ENCODE results near the gene RPL35. TPM values are rescaled to one million over a fixed set of nuclear protein-coding genes. Genes with fewer than 3 reads are reported as not detected.
A peak's percentile ranks its signal among the peaks of the same experiment; 100 is the strongest.

RPL35 gene
- 1,729 and 2,407 TPM in 2 replicates for total RNA-seq
- polyA plus RNA-seq (2012): 1,685 TPM

- peak; percentile 93 for DNase-seq (ENCODE audit: low read depth)
Observed at GRCh38 chr9:124861342-124862229, at the start of gene RPL35, which contains the start of gene ARPC5L. Gene RPL35 (minus strand): TSS chr9:124861957. CDS start chr9:124861912, 45 bp downstream. Gene ARPC5L (plus strand): TSS chr9:124862130. CDS start chr9:124869291, 7,161 bp downstream.

DNA sequence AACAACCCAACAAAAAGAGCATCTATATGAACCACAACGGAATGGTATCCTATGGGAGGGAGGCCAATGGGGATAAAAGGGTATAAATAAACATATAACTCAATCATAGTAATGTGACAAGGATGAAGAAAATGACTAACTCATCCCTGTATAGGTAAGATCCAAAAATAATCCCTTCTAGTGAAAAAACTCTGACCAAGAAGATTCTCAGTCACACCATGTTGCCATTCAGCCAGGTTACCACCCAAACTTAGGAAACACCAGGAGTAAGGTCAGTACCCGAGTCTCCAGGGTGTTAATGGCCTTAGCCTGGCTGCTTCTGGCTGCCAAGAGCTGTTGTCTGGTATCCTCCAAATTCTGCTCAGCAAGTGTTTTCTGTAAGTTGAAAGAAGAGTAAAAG lies 46.3 kb upstream of the RPL35 start:
- no peak for DNase-seq (ENCODE audit: low read depth)

- DNase-seq (ENCODE audit: low read depth): no peak
Observed at GRCh38 chr9:124906966-124907365, 45.2 kb upstream of the RPL35 start.

DNA sequence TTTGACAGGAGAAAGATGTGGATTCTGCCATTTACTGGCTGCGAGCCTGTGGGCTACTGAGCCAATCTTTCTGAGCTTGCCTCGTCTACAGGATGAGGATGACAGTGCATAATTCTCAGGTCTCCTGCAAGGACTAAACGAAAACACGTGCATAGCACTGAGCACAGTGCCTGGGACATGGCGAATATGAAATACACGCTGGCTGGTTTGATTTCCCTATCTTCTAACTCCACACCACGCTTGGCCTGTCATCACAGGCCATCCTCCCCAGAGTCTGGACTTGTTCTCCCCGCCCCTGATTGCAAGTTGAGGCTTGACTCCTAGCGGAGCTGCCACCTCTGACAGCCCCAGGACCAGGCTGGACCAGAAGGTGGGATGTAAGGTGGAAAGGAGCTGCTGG lies 38.1 kb upstream of the RPL35 start:
- DNase-seq (ENCODE audit: low read depth): no peak

DNA sequence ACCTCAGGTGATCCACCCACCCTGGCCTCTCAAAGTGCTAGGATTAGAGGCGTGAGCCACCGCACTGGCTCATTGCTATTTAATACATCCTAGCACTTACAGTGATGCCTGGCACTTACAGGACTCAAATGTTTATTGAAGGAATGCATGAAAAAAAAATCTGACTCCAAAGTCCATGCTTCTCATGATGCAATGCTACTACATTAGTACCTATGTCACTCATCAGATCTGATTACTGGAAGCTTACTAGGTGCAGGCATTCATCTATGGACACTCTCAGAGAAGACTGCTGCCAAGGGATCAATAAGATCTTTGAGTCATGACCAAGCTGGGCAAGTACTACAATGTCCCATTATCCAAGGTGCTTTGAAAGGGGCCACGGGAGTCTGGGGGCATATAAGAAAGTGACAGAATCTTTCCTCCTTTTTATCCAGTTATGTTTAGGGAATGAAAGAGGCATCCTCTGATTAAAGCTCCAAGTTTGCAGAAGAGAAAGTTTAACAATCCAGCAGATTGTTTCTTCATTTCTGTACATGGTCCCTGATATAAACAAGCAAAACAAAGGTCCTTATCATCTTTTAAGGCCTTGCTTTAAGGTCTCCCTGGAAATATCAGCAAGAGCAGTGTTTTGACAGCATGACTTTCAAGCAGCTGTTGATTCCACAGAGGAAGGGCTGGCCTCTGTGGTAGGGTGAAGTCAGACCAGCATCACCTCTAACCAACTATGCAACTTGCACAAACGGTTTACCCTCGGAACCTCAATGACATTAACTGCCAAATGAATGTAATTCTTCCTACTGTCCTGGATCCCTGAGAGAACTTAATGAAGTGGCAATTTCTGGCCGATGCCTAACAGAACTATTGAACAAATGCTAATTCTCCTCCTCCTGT lies 36.1 kb upstream of the RPL35 start:
- DNase-seq (ENCODE audit: low read depth): peak; percentile 80

DNA sequence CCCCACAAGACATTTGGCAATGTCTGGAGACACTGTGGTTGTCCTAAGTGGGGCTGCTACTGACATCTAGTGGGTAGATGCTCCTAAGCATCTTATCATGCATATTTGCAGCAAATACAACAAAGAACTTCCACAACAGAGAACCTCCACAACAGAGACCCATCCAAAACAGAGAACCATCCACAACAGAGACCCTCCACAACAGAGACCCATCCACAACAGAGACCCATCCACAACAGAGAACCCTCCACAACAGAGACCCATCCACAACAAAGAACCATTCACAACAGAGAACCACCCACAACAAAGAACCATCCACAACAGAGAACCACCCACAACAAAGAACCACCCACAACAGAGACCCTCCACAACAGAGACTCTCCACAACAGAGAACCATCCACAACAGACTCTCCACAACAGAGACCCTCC lies 33.0 kb upstream of the RPL35 start:
- peak; percentile 53 for DNase-seq (ENCODE audit: low read depth)

- no peak for DNase-seq (ENCODE audit: low read depth)
Observed at GRCh38 chr9:124894035-124894740, 32.4 kb upstream of the RPL35 start.

DNA sequence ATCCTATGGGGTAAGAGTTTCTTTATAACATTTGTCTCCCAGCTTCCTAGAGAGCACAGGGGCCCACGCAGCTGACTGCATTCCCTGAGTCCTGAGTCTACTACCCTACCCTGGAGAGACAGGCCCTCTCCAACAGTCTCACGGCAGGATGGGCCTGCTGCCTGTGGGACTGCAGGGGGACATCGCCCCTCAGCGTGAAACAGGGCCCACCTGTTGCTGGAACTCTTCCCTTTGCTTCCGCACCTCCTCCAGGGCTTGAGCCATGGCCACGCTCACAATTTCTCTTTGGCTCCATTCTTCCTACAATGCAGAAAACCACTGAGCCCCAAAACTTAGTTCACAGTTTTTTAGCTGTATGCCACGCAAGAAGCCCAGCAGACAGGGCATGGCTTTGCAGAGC lies 28.4 kb upstream of the RPL35 start:
- DNase-seq (ENCODE audit: low read depth): no peak

GRCh38 chr9:124889006-124889405 lies 27.2 kb upstream of the RPL35 start:
- DNase-seq (ENCODE audit: low read depth): no peak

DNA sequence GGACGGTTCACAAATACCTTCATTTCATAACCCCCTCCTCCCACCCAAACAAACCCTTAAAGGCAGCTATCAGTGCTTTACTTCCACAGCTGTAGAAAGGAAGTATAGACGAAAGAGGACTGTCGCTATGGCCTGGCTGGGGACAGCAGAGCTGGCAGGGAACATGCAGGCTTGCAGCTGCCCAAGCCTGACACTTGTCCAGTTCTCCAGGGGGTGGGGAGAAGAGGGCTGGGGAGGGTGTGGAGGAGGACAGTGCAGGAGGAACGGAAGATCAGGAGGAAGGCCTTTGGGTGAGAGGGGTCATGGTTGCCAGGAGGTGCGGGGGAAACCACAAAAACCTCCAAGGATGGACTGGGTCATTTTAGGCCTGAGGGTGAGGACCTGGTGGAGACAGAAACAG lies 26.1 kb upstream of the RPL35 start:
- DNase-seq (ENCODE audit: low read depth): peak; percentile 45

DNA sequence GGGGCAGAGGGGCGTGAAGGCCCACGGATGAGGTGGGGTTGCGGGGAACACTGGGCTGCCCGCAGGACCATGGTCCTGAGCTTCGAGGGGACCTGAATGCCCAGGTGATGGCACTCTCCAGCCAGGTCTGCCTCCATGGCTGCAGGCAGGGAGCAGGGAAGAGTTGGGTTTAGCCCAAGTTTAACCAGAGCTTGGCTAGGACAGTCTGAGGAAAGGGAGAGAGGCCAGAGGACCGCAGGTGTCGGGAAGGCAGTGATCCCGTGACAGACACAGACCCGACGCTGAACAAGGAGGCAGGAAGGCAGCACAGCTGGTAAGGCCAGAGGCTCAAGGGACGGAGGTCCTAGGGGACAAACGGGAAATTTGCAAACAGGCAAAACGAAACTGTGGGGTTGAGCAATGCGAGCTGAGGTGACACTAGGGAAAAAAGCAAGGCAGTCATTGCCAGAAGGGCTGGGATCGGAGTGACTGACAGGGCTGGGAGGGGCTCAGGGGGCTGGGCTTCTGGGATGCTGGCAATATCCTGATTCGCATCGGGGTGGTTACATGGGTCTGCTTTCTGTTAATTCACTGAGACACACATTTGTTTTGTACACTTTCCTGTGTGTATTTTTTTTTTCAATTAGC lies 25.2 kb upstream of the RPL35 start:
- no peak for DNase-seq (ENCODE audit: low read depth)

DNA sequence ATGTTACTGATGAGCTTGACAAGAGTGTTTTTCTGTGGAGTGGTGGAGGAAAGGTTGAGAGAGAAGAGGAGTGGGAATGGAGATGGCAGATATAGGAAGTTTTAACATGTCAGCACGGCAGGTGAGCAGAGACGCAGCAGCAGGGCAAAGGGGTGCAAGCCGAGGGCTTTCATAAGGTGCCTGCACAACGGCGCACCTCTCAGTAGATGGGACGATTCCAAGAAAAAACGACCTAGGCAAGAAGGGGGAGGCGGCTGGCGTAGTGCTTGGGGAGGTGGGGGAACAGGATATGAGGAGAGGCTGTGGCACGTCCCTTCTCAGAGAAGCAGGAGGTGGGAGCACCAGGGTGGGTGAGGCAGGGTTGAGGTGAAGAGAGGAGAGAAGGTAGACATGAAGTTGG lies 24.7 kb upstream of the RPL35 start:
- DNase-seq (ENCODE audit: low read depth): no peak

GRCh38 chr9:124885551-124885950 lies 23.8 kb upstream of the RPL35 start:
- DNase-seq (ENCODE audit: low read depth): no peak

- DNase-seq (ENCODE audit: low read depth): no peak
Observed at GRCh38 chr9:124884376-124884775, 22.6 kb upstream of the RPL35 start.

DNA sequence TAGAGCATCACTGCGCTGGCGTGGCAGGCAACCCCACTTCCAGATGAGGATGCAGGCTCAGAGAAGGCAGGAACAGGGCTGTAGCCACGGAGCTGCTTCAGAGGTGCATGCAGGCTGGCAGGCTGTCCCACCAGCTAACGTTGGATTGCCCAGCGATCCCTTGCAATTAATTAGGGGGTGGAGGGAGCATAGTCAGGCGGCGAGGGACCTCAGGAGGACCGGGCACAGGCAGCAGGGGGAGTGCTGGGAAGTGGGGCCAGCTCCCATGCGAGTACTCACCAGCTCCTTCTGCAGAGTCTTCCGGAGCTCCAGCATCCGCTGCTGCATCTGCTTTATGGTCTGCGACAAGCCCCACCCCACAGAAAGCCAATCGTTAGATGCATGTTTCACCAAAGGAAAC lies 20.5 kb upstream of the RPL35 start:
- DNase-seq (ENCODE audit: low read depth): no peak

DNA sequence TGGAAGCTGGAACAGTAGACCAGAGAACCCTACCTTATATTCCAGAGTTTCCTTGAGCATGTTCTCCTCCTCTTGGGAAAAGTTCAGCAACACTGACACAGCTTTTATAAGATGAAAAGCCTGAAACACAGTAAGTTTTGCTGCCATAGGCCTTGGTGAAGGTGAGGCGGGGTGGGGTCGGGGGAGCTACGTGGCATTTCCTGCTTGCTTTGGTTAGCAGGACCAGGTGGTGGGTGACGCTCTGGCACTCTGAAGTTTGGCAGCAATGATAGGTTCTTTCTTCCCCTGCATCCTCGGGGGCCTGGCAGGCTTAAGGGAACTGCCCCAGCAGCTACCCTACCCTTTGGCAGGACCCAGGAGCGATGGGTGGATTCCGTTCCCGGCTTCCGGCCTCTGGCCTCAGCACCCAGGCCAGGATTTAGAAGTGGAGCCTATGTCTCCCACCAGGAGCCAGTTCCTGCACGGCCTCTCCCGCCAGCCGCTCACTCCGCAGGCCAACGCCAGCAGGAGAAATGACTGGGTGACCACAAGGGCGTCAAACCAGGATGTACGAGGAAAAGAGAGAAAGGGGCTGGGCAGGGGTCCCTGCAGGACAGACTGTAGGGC lies 19.5 kb upstream of the RPL35 start:
- no peak for DNase-seq (ENCODE audit: low read depth)

- no peak for DNase-seq (ENCODE audit: low read depth)
Observed at GRCh38 chr9:124880501-124880900, 18.7 kb upstream of the RPL35 start.

- no peak for DNase-seq (ENCODE audit: low read depth)
Observed at GRCh38 chr9:124879226-124879625, 17.5 kb upstream of the RPL35 start.

- DNase-seq (ENCODE audit: low read depth): no peak
Observed at GRCh38 chr9:124878518-124878917, 16.8 kb upstream of the RPL35 start.

GRCh38 chr9:124878021-124878420 lies 16.3 kb upstream of the RPL35 start:
- DNase-seq (ENCODE audit: low read depth): no peak

All from myocyte (in vitro differentiated cells).